HTR-8/SVneo (cell line): Measurements from ENCODE around the gene ZSWIM2.
"Not testable (repeated sequence)": the region's sequence is repeated elsewhere in the genome, so short reads cannot be mapped to it uniquely, and the experiment has no call there.

Experiments
- DNase-seq: peaks from one replicate; pipeline ENCODE4 v3.0.0; 2011; ENCODE audit warnings: low spot score, mixed read lengths; ENCODE audit not compliant: insufficient read length
- FAIRE-seq: peaks from 2 replicates; lab custom pipeline; 2011; peaks lifted over from hg19 to GRCh38; lab: Jason Lieb, UNC

ZSWIM2 gene

GRCh38 chr2:186853951-186854350 lies 5.0 kb upstream of the ZSWIM2 start:
- FAIRE-seq: no peak
- no peak for DNase-seq

GRCh38 chr2:186852508-186852907 lies 3.5 kb upstream of the ZSWIM2 start:
- FAIRE-seq: no peak
- DNase-seq: no peak

- no peak for DNase-seq
- no peak for FAIRE-seq
Observed at GRCh38 chr2:186842373-186842772, 6.6 kb downstream of the ZSWIM2 start.

- DNase-seq: no peak
- no peak for FAIRE-seq
Observed at GRCh38 chr2:186841940-186842339, 7.0 kb downstream of the ZSWIM2 start.

DNA sequence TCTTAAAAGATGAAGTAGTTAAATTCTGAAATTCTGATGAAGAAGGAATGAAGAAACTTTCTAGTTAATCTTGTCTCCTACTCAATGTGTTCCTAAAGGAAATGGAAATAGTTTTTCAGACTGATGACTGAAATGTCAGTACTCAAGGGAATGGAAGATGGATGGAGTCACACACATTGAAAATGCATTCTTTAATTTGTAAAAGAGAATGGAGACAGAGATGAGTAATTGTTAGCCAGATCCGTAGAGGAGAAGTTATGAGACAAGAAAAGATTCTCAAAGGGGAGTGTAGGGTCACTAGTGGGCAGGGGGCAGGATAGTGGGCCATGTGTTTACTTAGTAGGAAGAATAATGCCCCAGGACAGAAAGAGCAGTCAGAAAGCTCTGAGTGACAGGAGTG lies 13.3 kb downstream of the ZSWIM2 start:
- FAIRE-seq: peak; percentile 16

DNA sequence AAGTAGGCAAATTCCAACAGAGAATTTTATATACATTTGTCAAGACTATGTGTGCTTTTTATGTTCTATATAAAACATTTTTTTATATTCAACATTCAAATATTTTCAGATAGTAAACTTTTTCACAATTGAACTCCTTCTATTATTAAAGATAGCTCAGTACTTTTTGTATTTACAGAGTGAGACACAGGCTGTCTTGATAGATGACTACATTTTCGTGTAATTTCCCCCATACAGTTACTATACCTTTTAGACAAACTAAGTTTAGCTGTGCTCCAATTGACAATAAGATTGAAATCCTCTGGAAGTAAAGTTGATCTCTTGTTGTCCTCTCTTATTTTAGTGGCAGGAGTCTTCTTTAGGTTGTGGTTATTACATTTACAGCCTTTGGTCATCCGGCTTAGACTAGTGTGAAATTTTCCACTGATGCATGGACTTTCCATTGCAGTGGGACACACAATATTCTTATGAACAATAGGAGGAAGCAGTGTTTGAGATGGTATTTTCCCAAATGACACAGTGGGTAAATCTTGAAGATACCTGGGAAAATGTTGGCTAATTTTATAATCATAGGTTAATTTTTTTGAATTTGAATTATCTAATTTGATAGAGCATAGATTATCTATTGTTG lies 21.0 kb downstream of the ZSWIM2 start:
- DNase-seq: no peak
- FAIRE-seq: no peak

More for the DNA sequence above, 13.3 kb downstream of the ZSWIM2 start:
- no peak for DNase-seq

- no peak for FAIRE-seq
Observed at GRCh38 chr2:186827411-186827810, 21.6 kb downstream of the ZSWIM2 start.

GRCh38 chr2:186822323-186822722 lies 26.6 kb downstream of the ZSWIM2 start:
- no peak for DNase-seq
- no peak for FAIRE-seq

More at GRCh38 chr2:186827411-186827810, 21.6 kb downstream of the ZSWIM2 start:
- no peak for DNase-seq

- DNase-seq (no peak), FAIRE-seq (no peak)
Observed at GRCh38 chr2:186820303-186820702, 28.7 kb downstream of the ZSWIM2 start.

GRCh38 chr2:186811760-186812159 lies 37.2 kb downstream of the ZSWIM2 start:
- DNase-seq, FAIRE-seq: not testable (repeated sequence)

DNA sequence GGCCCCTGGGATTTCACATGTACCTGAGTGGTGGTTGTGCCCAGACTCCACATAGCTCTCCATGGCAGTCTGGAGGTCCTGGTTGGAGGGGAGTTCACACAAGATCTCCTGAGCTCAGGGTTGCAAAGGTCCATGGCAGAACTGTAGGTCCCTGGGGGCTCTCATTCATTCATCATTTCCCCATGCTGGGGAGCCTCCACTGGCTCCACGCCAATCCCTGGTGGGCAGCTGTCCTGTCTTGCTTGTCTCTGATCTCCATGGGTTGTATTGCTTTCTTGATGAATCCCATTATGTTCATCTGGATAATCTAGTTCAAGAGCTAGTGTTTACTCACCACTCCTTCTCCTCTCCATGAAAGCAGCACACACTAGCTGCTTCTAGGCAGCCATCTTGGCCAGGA lies 42.4 kb downstream of the ZSWIM2 start:
- FAIRE-seq (no peak), DNase-seq (no peak)

GRCh38 chr2:186798604-186799003 lies 50.4 kb downstream of the ZSWIM2 start:
- FAIRE-seq, DNase-seq: not testable (repeated sequence)

DNA sequence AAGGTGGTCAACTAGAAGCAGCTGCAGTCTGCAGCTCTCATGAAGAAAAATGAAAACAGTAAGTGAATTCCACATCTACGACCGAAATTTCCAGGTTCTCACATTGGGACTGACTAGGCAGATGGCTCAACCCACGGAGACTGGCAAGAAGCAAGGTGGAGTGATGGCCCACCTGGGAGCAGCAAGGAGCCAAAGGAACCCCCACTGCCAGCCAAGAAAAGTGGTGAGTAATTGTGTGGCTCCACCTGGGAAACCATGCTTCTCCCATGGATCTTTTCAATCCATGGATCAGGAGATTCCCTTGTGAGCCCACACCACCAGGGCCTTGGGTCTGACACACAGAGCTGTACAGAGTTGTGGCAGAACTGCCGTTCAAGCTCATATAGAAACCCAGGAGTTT lies 64.0 kb downstream of the ZSWIM2 start:
- FAIRE-seq: no peak
- no peak for DNase-seq

GRCh38 chr2:186783254-186783653 lies 65.7 kb downstream of the ZSWIM2 start:
- DNase-seq (no peak), FAIRE-seq (no peak)

GRCh38 chr2:186780701-186781316 lies 68.2 kb downstream of the ZSWIM2 start:
- peak; percentile 21 for DNase-seq
- FAIRE-seq: no peak
